CD4-positive, alpha-beta T cell treated with Interleukin-1 beta for 1 hour (primary cell): ENCODE data around the gene LHFPL2.

Source experiments
- DNase-seq, 2 donors: peaks; one replicate each; pipeline ENCODE4 v3.0.0-alpha.2; 2020 to 2022

Gene LHFPL2

GRCh38 chr5:78665534-78665933 is 17.0 kb upstream of the LHFPL2 start:
- no peak for DNase-seq

GRCh38 chr5:78662323-78662722 is 13.8 kb upstream of the LHFPL2 start:
- DNase-seq, result no peak

- DNase-seq, result no peak
Observed at GRCh38 chr5:78661691-78662090, 13.1 kb upstream of the LHFPL2 start.

GRCh38 chr5:78661044-78661443 is 12.5 kb upstream of the LHFPL2 start:
- DNase-seq, result no peak

GRCh38 chr5:78660401-78660800 is 11.8 kb upstream of the LHFPL2 start:
- DNase-seq, result no peak

GRCh38 chr5:78659714-78660113 is 11.1 kb upstream of the LHFPL2 start:
- DNase-seq, result no peak

GRCh38 chr5:78659114-78659513 is 10.5 kb upstream of the LHFPL2 start:
- DNase-seq, result no peak

- DNase-seq, result no peak
Observed at GRCh38 chr5:78657201-78657600, 8.6 kb upstream of the LHFPL2 start.

- DNase-seq, result no peak
Observed at GRCh38 chr5:78655746-78656290, 7.2 kb upstream of the LHFPL2 start.

- DNase-seq, result no peak
Observed at GRCh38 chr5:78654386-78654785, 5.8 kb upstream of the LHFPL2 start.

- no peak for DNase-seq
Observed at GRCh38 chr5:78653681-78654366, 5.3 kb upstream of the LHFPL2 start.

- DNase-seq, result no peak
Observed at GRCh38 chr5:78653031-78653430, 4.5 kb upstream of the LHFPL2 start.

- DNase-seq, result no peak
Observed at GRCh38 chr5:78651468-78651867, 2.9 kb upstream of the LHFPL2 start.

GRCh38 chr5:78650531-78650930 is 2.0 kb upstream of the LHFPL2 start:
- no peak for DNase-seq

GRCh38 chr5:78649861-78650496 is 1.4 kb upstream of the LHFPL2 start:
- DNase-seq, result no peak

GRCh38 chr5:78649211-78649695 is 681 bp upstream of the LHFPL2 start:
- DNase-seq, result no peak

- DNase-seq, result no peak
Observed at GRCh38 chr5:78647838-78648358, 674 bp downstream of the LHFPL2 start.

GRCh38 chr5:78647351-78647818 is 1.2 kb downstream of the LHFPL2 start:
- no peak for DNase-seq

- no peak for DNase-seq
Observed at GRCh38 chr5:78644741-78645300, 3.8 kb downstream of the LHFPL2 start.

- no peak for DNase-seq
Observed at GRCh38 chr5:78644129-78644528, 4.4 kb downstream of the LHFPL2 start.

- DNase-seq, result no peak
Observed at GRCh38 chr5:78642701-78643100, 5.9 kb downstream of the LHFPL2 start.

- no peak for DNase-seq
Observed at GRCh38 chr5:78640662-78641474, 7.7 kb downstream of the LHFPL2 start.

- DNase-seq, result no peak
Observed at GRCh38 chr5:78639791-78640190, 8.8 kb downstream of the LHFPL2 start.
